HepG2 (cell line): ENCODE results near the gene SLC23A2. TPM values are rescaled to one million over a fixed set of nuclear protein-coding genes. Genes with fewer than 3 reads are reported as not detected.

ENCODE experiments used
- BHLHE40 ChIP-seq: IDR thresholded peaks from 2 replicates; pipeline ENCODE4 v1.6.1; 2011; ENCODE audit warnings: low read length, improper control_type of control experiment
- CC2D1A ChIP-seq: sonication (generic); formaldehyde crosslinking; IDR thresholded peaks from 2 replicates; pipeline ENCODE4 v1.8.1; 2023; ENCODE audit warnings: mild to moderate bottlenecking, missing genetic modification reagents
- CSRNP2 ChIP-seq: sonication (generic); formaldehyde crosslinking; conservative IDR thresholded peaks from 2 replicates; pipeline ENCODE4 v1.8.0; 2022; ENCODE audit warnings: low read depth, missing genetic modification reagents
- EEA1 ChIP-seq: sonication (generic); formaldehyde crosslinking; IDR thresholded peaks from 2 replicates; pipeline ENCODE4 v1.5.1; 2020; ENCODE audit warnings: mild to moderate bottlenecking, missing genetic modification reagents, borderline replicate concordance
- ETV6 ChIP-seq: sonication (generic); formaldehyde crosslinking; conservative IDR thresholded peaks from 2 replicates; pipeline ENCODE4 v1.4.0; 2020; ENCODE audit warnings: missing genetic modification reagents
- HNF4G ChIP-seq, 2 experiments: sonication (generic) in 1 of 2; formaldehyde crosslinking in 1 of 2; IDR thresholded peaks; 2 replicates each; pipeline versions ENCODE4 v1.4.0 to v1.6.1; 2011 to 2020; ENCODE audit warnings: borderline replicate concordance in 2 of 2, low read depth in 2 of 2, mild to moderate bottlenecking in 2 of 2, low read length in 1 of 2, missing genetic modification reagents in 1 of 2, moderate library complexity in 1 of 2
- NFE2L1 ChIP-seq: sonication (generic); formaldehyde crosslinking; IDR thresholded peaks from 2 replicates; pipeline ENCODE4 v1.4.0; 2020; ENCODE audit warnings: missing genetic modification reagents, mild to moderate bottlenecking, borderline replicate concordance
- SP140L ChIP-seq: sonication (generic); formaldehyde crosslinking; IDR thresholded peaks from 2 replicates; pipeline ENCODE4 v1.4.0; 2020; ENCODE audit warnings: missing genetic modification reagents, borderline replicate concordance
- SPEN ChIP-seq: sonication (generic); formaldehyde crosslinking; IDR thresholded peaks from 2 replicates; pipeline ENCODE4 v1.5.1; 2020; ENCODE audit warnings: low read depth, mild to moderate bottlenecking, missing genetic modification reagents
- TFE3 ChIP-seq: IDR thresholded peaks from 2 replicates; pipeline ENCODE4 v1.6.1; 2016
- ZBTB1 ChIP-seq: sonication (generic); formaldehyde crosslinking; IDR thresholded peaks from 2 replicates; pipeline ENCODE4 v1.4.0; 2020; ENCODE audit warnings: missing genetic modification reagents, borderline replicate concordance
- ZBTB46 ChIP-seq: sonication (generic); formaldehyde crosslinking; IDR thresholded peaks from 2 replicates; pipeline ENCODE4 v1.4.0; 2020; ENCODE audit warnings: mild to moderate bottlenecking, missing genetic modification reagents, borderline replicate concordance
- ZFYVE20 ChIP-seq: sonication (generic); formaldehyde crosslinking; IDR thresholded peaks from 2 replicates; pipeline ENCODE4 v1.8.0; 2023; ENCODE audit warnings: low read depth, mild to moderate bottlenecking, moderate library complexity, missing genetic modification reagents, borderline replicate concordance
- ZNF550 ChIP-seq: sonication (generic); formaldehyde crosslinking; IDR thresholded peaks from 2 replicates; pipeline ENCODE4 v1.4.0; 2020; ENCODE audit warnings: mild to moderate bottlenecking, missing genetic modification reagents, borderline replicate concordance
- ZNF75D ChIP-seq: sonication (generic); formaldehyde crosslinking; IDR thresholded peaks from 2 replicates; pipeline ENCODE4 v1.8.1; 2023; ENCODE audit warnings: missing genetic modification reagents, mild to moderate bottlenecking, borderline replicate concordance
- polyA plus RNA-seq, 8 experiments: library from polyadenylated mRNA; depleted of rRNA in 3 of 8; stranded (reverse) in 7 of 8; unstranded in 1 of 8; fragments of >200 nt; fragmentation: Illumina TruSeq in 4 of 8; extraction: Trizol in 4 of 8; gene quantifications; 2 replicates each; pipeline versions ENCODE4 v1.2.1 to v1.2.3, GENCODE V29; 2011 to 2016; ENCODE audit warnings: low read depth in 4 of 8, missing spikeins in 1 of 8, mixed read lengths in 1 of 8; ENCODE audit not compliant: insufficient read depth in 1 of 8
- total RNA-seq, 5 experiments: library from RNA; depleted of rRNA; stranded (reverse); fragments of >200 nt; fragmentation: Illumina TruSeq; extraction: Trizol; gene quantifications; 2 replicates each; pipeline ENCODE4 v1.2.3, GENCODE V29; 2016; ENCODE audit warnings: low read depth in 1 of 5
- TF ChIP-seq, protein P1 (sequence below): IDR thresholded peaks from 2 replicates; pipeline ENCODE4 v1.6.1; 2016; ENCODE audit warnings: low read depth, missing genetic modification reagents, missing compliant biosample characterization

The SLC23A2 gene
- total and polyA plus RNA-seq, 2 of the 13 experiments (the other 11 are each of a cell fraction or from before 2014, with no cell fraction given), result 42.2 to 51.2 TPM

- TF ChIP-seq, protein P1, sequence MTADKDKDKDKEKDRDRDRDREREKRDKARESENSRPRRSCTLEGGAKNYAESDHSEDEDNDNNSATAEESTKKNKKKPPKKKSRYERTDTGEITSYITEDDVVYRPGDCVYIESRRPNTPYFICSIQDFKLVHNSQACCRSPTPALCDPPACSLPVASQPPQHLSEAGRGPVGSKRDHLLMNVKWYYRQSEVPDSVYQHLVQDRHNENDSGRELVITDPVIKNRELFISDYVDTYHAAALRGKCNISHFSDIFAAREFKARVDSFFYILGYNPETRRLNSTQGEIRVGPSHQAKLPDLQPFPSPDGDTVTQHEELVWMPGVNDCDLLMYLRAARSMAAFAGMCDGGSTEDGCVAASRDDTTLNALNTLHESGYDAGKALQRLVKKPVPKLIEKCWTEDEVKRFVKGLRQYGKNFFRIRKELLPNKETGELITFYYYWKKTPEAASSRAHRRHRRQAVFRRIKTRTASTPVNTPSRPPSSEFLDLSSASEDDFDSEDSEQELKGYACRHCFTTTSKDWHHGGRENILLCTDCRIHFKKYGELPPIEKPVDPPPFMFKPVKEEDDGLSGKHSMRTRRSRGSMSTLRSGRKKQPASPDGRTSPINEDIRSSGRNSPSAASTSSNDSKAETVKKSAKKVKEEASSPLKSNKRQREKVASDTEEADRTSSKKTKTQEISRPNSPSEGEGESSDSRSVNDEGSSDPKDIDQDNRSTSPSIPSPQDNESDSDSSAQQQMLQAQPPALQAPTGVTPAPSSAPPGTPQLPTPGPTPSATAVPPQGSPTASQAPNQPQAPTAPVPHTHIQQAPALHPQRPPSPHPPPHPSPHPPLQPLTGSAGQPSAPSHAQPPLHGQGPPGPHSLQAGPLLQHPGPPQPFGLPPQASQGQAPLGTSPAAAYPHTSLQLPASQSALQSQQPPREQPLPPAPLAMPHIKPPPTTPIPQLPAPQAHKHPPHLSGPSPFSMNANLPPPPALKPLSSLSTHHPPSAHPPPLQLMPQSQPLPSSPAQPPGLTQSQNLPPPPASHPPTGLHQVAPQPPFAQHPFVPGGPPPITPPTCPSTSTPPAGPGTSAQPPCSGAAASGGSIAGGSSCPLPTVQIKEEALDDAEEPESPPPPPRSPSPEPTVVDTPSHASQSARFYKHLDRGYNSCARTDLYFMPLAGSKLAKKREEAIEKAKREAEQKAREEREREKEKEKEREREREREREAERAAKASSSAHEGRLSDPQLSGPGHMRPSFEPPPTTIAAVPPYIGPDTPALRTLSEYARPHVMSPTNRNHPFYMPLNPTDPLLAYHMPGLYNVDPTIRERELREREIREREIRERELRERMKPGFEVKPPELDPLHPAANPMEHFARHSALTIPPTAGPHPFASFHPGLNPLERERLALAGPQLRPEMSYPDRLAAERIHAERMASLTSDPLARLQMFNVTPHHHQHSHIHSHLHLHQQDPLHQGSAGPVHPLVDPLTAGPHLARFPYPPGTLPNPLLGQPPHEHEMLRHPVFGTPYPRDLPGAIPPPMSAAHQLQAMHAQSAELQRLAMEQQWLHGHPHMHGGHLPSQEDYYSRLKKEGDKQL, result no peak
- TF ChIP-seq ZNF550 (CRISPR knock-in tag) (no peak), CSRNP2 (CRISPR knock-in tag) (no peak), ETV6 (CRISPR knock-in tag) (no peak; the same call in 1 of the 2 replicates), SP140L (CRISPR knock-in tag) (no peak), BHLHE40 (peak; percentile 60; the same call in 1 of the 2 replicates), ZBTB46 (CRISPR knock-in tag) (no peak), EEA1 (CRISPR knock-in tag) (peak; percentile 26; the same call in 1 of the 2 replicates), NFE2L1 (CRISPR knock-in tag) (no peak), TFE3 (CRISPR knock-in tag) (no peak; the same call in 1 of the 2 replicates), ZNF75D (CRISPR knock-in tag) (no peak), HNF4G (IDR thresholded peaks at IDR 0.05; ENCODE audit: borderline replicate concordance, low read depth, low read length) (0 out of 2 replicates have a peak, but pooled peaks have one; percentile 35), HNF4G (CRISPR knock-in tag; IDR thresholded peaks at IDR 0.05; ENCODE audit: borderline replicate concordance, low read depth) (0 out of 2 replicates have a peak, but pooled peaks have one; percentile 61), CC2D1A (CRISPR knock-in tag) (peak; percentile 85; the same call in 1 of the 2 replicates), ZBTB1 (CRISPR knock-in tag) (no peak), SPEN (peak; percentile 68), ZFYVE20 (no peak)
Observed at GRCh38 chr20:5000263-5001173, 792 bp downstream of the SLC23A2 start (continued).
